Osteocyte (in vitro differentiated cells): ENCODE results near the gene SLC45A1. TPM values are rescaled to one million over a fixed set of nuclear protein-coding genes. Genes with fewer than 3 reads are reported as not detected.

ENCODE experiments used
- DNase-seq: peaks from one replicate; pipeline ENCODE4 v3.0.0; 2021; ENCODE audit warnings: mixed read lengths; ENCODE audit not compliant: unreplicated experiment; ENCODE audit errors: extremely low spot score
- H3K27ac Mint-ChIP-seq: one replicate; pipeline ENCODE4 v1.8.0; 2021; ENCODE audit warnings: mild to moderate bottlenecking, mixed read lengths; ENCODE audit not compliant: unreplicated experiment
- H3K27me3 Mint-ChIP-seq: one replicate; pipeline ENCODE4 v1.8.0; 2021; ENCODE audit warnings: mixed read lengths; ENCODE audit not compliant: unreplicated experiment
- H3K36me3 Mint-ChIP-seq: one replicate; pipeline ENCODE4 v1.8.0; 2021; ENCODE audit warnings: mixed read lengths; ENCODE audit not compliant: unreplicated experiment
- H3K4me1 Mint-ChIP-seq: one replicate; pipeline ENCODE4 v1.8.0; 2021; ENCODE audit warnings: mixed read lengths; ENCODE audit not compliant: unreplicated experiment
- H3K4me3 Mint-ChIP-seq: one replicate; pipeline ENCODE4 v1.8.0; 2021; ENCODE audit warnings: mild to moderate bottlenecking, moderate library complexity, mixed read lengths; ENCODE audit not compliant: unreplicated experiment
- H3K9me3 Mint-ChIP-seq: one replicate; pipeline ENCODE4 v1.8.0; 2021; ENCODE audit warnings: mixed read lengths; ENCODE audit not compliant: unreplicated experiment
- total RNA-seq: library from RNA; stranded (reverse); gene quantifications from 2 replicates; pipeline ENCODE4 v1.2.1, GENCODE V29; 2021
- TF ChIP-seq, protein P1 (sequence below): fragments of 200-600 bp; sonication (generic); IDR thresholded peaks from 2 replicates; pipeline ENCODE4 v1.5.0; 2021; ENCODE audit warnings: antibody characterized with exemption, mild to moderate bottlenecking, moderate library complexity

Gene SLC45A1
- total RNA-seq, 1 donor from 2014 or later, result 3.2 TPM

- no peak overlapping the region for H3K4me3 Mint-ChIP-seq
- no peaks in the 10 kb centered on the region for H3K27me3 Mint-ChIP-seq
- no peak overlapping the region for H3K27ac Mint-ChIP-seq
- DNase-seq, result no peak
- TF ChIP-seq, protein P1, sequence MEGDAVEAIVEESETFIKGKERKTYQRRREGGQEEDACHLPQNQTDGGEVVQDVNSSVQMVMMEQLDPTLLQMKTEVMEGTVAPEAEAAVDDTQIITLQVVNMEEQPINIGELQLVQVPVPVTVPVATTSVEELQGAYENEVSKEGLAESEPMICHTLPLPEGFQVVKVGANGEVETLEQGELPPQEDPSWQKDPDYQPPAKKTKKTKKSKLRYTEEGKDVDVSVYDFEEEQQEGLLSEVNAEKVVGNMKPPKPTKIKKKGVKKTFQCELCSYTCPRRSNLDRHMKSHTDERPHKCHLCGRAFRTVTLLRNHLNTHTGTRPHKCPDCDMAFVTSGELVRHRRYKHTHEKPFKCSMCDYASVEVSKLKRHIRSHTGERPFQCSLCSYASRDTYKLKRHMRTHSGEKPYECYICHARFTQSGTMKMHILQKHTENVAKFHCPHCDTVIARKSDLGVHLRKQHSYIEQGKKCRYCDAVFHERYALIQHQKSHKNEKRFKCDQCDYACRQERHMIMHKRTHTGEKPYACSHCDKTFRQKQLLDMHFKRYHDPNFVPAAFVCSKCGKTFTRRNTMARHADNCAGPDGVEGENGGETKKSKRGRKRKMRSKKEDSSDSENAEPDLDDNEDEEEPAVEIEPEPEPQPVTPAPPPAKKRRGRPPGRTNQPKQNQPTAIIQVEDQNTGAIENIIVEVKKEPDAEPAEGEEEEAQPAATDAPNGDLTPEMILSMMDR, result no peak
- peaks cover 4% of the 10 kb centered on the region for H3K4me1 Mint-ChIP-seq
- H3K36me3 Mint-ChIP-seq, result no peaks in the 10 kb centered on the region
- no peaks in the 10 kb centered on the region for H3K9me3 Mint-ChIP-seq
These were observed 20.7 kb upstream of the SLC45A1 start for GRCh38 chr1:8297245-8297644.

DNA sequence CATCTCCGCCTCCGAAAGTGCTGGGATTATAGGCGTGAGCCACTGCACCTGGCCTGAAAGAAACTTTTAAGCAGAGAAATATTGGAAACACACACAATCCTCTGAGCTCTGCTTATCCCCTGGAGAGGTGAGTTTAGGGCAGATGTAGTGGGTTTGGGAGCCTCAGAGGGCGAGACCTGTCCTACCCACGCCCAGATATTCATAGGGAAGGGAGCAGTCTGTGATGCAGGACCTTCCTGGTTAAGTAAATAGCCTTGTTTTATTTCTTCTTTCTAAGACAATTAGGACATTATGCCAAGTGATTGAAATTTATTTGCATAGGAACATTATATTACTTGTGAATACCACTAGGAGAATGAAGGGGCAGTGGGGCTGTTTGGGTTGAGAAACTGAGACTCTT is 18.0 kb upstream of the SLC45A1 start:
- H3K27me3 Mint-ChIP-seq, result no peaks in the 10 kb centered on the region
- TF ChIP-seq, protein P1, result no peak
- no peak for DNase-seq
- H3K4me1 Mint-ChIP-seq, result peaks cover 11% of the 10 kb centered on the region
- H3K9me3 Mint-ChIP-seq, result no peaks in the 10 kb centered on the region
- H3K4me3 Mint-ChIP-seq, result no peak overlapping the region
- no peaks in the 10 kb centered on the region for H3K36me3 Mint-ChIP-seq
- no peak overlapping the region for H3K27ac Mint-ChIP-seq

DNA sequence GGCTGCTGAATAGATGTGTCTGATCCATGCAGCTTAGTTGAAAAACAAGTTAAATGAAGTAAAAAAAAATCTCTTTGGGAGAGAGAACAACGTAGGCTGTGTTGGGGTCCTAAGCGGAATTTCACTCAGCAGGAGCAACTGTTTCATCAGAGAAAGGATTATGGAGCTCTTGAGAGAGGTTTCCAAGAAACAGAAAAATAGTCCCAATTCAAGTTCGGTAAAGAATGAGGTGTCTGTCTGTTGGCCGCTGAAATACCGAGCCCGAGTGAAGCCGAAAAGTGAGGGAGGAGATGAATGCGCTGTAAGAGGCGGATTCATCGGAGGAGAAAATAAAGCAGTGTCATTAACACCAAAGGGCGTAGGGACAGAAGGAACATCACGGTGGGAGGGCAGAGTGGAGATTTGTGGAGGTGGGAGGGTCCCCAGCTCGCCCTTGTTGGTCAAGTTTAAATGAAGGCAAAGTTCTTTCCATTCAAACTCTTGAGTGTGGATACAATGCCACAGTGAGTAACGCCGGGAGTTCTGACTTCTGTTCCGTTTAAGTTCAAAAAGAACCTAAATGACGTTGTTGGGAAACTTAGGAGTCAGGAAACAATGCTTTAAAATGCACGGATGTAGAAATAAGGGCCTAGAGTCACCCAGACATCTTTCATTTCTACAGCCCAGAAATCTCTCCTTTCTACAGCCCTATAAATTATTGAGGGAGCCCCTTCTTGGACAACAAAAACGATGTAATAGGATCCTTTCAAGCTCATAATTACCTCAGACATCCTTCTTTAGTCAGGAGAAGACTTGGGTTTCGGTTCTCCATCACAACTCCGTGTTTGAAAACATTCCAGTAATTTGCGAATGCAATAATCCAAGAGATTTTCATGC is 15.6 kb upstream of the SLC45A1 start:
- no peaks in the 10 kb centered on the region for H3K27me3 Mint-ChIP-seq
- TF ChIP-seq, protein P1, result no peak
- no peaks in the 10 kb centered on the region for H3K36me3 Mint-ChIP-seq
- H3K4me1 Mint-ChIP-seq, result peaks cover 11% of the 10 kb centered on the region
- no peak overlapping the region for H3K27ac Mint-ChIP-seq
- H3K9me3 Mint-ChIP-seq, result no peaks in the 10 kb centered on the region
- no peak overlapping the region for H3K4me3 Mint-ChIP-seq
- no peak for DNase-seq

DNA sequence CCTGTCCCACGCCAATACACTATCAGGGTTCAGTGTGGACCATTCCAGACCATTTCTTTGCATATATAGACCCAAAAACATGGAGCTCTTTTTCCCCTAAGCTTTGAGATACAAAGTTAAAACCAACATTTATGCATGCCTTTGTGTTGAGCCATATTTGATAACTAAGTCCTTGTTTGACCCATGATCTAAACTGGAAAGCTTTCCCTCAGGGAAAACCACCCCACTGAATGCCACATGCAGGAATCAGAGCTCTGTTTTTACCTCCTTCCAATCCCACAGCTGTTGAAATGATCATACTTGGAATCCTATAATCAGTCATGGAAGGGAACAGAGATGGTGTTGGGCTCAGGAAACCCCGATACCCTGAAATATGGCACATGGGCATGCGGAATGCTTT is 14.8 kb upstream of the SLC45A1 start:
- H3K4me3 Mint-ChIP-seq, result no peak overlapping the region
- no peaks in the 10 kb centered on the region for H3K9me3 Mint-ChIP-seq
- no peak overlapping the region for H3K27ac Mint-ChIP-seq
- DNase-seq, result no peak
- no peaks in the 10 kb centered on the region for H3K27me3 Mint-ChIP-seq
- TF ChIP-seq, protein P1, result no peak
- H3K4me1 Mint-ChIP-seq, result peaks cover 11% of the 10 kb centered on the region
- no peaks in the 10 kb centered on the region for H3K36me3 Mint-ChIP-seq

DNA sequence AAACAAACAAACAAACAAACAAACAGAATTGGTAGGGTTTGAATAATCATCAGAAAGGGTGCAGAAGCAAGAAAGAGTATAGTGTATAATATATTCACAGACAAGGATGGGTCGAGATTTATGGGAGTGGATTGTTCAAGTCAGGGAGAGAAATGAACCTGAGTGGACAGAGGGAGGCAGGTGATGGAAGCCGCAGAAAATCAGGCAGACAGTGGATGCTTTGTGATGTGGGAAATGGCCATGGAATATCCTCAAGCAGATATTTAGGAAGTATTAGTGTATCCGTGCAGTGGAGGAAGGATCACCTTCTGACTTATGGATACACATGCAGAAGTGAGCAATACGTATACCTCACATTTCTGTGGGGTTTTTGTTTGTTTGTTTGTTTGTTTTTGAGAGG is 14.0 kb upstream of the SLC45A1 start:
- Mint-ChIP-seq H3K4me1 (peaks cover 11% of the 10 kb centered on the region), H3K9me3 (no peaks in the 10 kb centered on the region), H3K36me3 (no peaks in the 10 kb centered on the region), H3K4me3 (no peak overlapping the region), H3K27me3 (no peaks in the 10 kb centered on the region), H3K27ac (no peak overlapping the region)
- TF ChIP-seq, protein P1, result no peak
- no peak for DNase-seq
